HFF-Myc (cell line): ENCODE data around the gene SDK2.

Experiments used
- DNase-seq: peaks from one replicate; pipeline ENCODE4 v3.0.0-alpha.2; 2011; ENCODE audit warnings: low read depth; ENCODE audit errors: extremely low read depth
- H3K4me3 ChIP-seq: replicated peaks from 2 replicates; pipeline ENCODE4 v1.5.1; 2011; ENCODE audit warnings: low read depth, mild to moderate bottlenecking, control low read depth, low read length
- CTCF ChIP-seq: IDR thresholded peaks from 2 replicates; pipeline ENCODE4 v1.5.1; 2012; ENCODE audit warnings: mild to moderate bottlenecking, low read depth, low read length, control low read depth; ENCODE audit errors: missing control alignments

Gene SDK2

GRCh38 chr17:73453090-73453489 is 191.2 kb downstream of the SDK2 start:
- no peak overlapping the region for H3K4me3 ChIP-seq
- TF ChIP-seq CTCF, result no peak
- no peak for DNase-seq

GRCh38 chr17:73452009-73452408 is 192.2 kb downstream of the SDK2 start:
- no peak for DNase-seq
- TF ChIP-seq CTCF, result no peak
- no peak overlapping the region for H3K4me3 ChIP-seq

GRCh38 chr17:73447319-73447718 is 196.9 kb downstream of the SDK2 start:
- H3K4me3 ChIP-seq, result no peak overlapping the region
- TF ChIP-seq CTCF, result no peak
- DNase-seq, result no peak

- no peak for TF ChIP-seq CTCF
Observed at GRCh38 chr17:73446617-73447016, 197.6 kb downstream of the SDK2 start.

GRCh38 chr17:73445466-73445865 is 198.8 kb downstream of the SDK2 start:
- TF ChIP-seq CTCF, result no peak
- no peak overlapping the region for H3K4me3 ChIP-seq

More at GRCh38 chr17:73446617-73447016, 197.6 kb downstream of the SDK2 start:
- DNase-seq, result no peak
- no peak overlapping the region for H3K4me3 ChIP-seq

GRCh38 chr17:73444021-73444420 is 200.2 kb downstream of the SDK2 start:
- no peak for TF ChIP-seq CTCF
- no peak for DNase-seq
- no peak overlapping the region for H3K4me3 ChIP-seq

More at GRCh38 chr17:73445466-73445865, 198.8 kb downstream of the SDK2 start:
- no peak for DNase-seq

GRCh38 chr17:73439597-73439996 is 204.6 kb downstream of the SDK2 start:
- no peak overlapping the region for H3K4me3 ChIP-seq

More at GRCh38 chr17:73439597-73439996, 204.6 kb downstream of the SDK2 start:
- no peak for DNase-seq
- TF ChIP-seq CTCF, result no peak
